ENCODE data around the gene PRAC2.
A peak's percentile ranks its signal among the peaks of the same experiment; 100 is the strongest.

The PRAC2 gene

DNA sequence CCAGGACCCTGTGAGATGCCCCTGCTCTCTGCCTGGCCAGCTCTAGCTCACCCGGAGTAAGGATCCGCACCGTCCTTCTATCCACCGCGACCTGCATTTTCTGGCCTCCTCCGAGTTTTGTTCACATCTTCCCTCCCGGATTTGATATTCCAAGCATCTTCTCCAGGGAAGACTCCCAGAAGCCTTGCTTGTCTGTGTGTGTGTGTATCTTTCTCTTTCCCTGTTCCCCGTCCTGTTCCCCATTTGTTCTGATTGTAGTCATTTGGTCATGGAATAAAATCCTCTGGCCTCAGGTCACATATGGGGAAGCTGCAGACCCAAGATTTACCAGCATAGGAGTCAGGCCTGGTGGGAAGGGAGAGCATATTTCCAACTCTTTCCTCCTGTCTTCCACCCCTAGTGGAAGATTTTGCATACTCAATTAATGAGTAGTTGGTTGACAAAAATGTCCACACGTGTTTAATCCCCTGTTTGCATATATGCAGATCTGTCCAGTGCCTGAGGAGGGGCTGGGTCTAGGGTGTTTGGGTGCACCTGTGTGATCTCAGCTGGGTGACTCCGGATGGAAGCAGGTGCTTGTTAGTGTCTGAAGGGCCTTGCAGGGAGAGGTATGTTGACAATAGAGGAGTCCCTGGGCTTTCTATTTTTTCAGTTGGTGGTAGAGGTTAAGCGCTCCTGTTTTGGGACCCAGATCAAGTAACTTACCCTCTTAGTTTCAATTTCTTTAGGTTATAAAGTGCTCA, 2.5 kb upstream of the PRAC2 start:
- no peak for DNase-seq

DNA sequence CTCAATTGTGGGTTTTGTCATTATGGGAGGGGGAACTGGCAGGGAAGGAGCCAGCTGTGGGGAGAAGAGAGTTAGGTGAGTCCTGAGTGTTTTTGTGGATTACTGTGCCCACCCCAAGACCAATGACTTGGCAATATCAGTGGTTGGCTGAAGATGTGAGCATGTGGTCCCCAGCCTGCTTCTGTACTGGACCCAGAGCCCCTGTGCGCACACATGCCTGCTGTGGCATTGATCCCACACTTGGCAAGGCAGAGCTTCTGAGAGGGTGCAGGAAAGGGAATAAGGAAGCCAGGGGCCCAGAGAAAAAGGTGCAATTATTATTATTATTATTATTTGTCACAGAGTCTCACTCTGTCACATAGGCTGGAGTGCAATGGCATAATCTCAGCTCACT, 2.0 kb upstream of the PRAC2 start:
- DNase-seq: no peak

DNA sequence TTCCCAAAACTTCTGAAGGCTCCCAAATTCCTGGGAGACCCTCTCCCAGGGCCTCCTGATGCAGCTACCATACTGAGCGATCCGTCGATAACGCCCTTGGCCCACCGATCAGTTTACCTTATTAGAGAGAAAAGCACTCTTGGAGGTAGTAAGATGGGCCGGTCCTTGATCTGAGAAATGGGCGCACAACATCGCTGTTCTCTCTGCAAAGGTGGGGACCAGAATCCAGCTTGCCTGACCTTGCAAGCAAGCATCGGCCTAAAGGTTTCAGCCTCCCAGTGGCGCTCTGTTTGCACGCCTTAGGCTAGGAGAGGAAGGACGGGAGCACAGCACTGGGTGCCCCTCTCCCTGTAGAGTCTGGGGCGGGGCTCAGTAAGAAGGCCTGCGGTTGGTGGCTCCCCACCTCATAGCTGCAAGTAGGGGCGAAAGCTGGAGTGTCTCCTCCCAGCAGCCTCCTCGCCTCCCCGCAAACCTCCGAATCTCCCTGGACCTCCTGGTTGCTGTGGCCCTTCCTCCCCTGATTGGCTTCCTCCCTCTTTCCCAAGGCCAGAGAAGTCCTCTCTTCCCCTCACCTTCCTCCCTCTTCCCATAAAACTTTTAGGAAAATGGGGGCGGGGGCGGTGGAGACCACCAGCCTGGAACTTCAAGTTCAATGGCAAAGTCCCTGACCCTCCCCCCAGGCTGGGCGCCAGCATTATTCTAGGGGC, 631 bp upstream of the PRAC2 start, which contains the start of gene PRAC1:
Gene PRAC1, minus strand, starts transcription at position 318 of the 707 bp plus-strand sequence. Its CDS starts 126 bp downstream, at position 192.
- DNase-seq: no peak

DNA sequence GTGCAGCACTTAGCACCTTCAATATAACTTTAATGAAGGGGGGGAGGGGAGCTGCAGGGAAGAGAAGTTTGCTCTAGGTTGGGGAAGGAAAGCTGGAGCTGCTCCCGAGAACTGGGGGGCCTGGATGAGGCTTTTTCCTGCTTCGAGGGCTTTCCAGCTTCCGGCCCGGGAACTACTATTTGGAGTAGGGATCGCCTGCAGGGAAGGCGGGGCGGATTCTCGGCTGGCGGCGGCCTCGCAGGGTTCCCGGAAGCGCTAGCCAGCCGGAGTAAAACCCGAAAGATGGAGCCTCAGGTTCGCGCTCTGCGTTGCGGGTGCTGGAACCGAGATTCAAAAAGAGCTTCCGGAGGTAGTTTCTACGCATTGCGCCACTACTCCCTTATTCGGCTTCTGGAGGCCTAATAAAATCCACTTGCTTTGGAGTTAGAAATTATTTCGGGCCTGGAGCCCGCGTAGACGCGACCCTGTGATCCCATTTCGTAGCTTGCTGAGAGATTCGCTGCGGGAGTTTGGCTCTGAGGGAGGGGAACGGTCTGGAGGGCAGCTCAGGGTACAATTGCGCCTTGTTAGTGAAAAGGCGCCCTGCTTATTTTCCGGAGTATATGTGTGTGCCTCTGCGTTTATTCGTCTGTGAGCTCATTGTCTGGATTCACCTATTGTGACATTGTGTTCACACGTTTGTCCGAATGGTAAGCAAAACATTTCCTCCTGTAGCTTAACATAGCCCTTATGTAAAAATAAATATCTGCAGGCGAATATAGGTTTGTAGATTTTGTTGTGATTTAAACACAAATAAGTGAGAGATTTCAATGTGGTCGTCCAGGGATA, 652 bp downstream of the PRAC2 start:
- no peak for DNase-seq

DNA sequence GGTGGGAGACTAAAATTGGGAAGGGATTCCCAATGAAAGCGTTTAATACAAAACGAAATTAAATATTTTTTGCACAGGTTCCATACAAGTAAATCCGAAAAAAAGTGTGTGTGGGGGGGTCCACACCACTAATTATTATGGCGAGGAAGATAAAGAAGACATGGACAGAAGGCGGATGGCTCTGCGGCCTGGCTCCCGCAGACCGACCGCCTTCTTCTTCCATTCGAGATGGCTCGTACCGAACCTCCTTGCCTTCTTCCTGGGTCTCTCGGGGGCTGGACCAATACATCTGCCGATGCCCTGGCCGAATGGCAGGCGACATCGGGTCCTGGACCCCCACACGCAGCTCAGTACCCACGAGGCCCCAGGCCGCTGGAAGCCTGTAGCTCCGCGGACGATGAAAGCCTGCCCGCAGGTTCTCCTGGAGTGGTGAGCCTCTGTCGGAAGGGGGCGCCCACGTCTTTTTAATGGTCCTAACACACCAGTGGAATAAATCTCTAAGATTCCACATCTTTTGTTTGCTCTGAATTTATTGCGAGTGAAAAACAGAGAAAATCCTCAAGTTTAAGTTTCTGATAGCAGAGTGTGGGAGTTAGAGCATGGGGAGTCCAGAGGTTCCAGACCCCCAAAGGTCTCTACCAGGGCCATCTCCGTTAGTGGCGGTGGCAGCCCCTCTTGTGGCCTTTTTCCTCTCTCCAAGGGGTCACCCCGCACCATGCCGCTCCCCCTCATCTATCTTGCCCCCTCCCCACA, 1.4 kb downstream of the PRAC2 start:
- peak; percentile 74 to 80 for DNase-seq

- no peak for DNase-seq
These were observed 2.0 kb downstream of the PRAC2 start for GRCh38 chr17:48725004-48725287.

- no peak for DNase-seq
These were observed 2.5 kb downstream of the PRAC2 start for GRCh38 chr17:48725288-48726064.

- no peak for DNase-seq
These were observed 3.3 kb downstream of the PRAC2 start for GRCh38 chr17:48726114-48726915.

DNA sequence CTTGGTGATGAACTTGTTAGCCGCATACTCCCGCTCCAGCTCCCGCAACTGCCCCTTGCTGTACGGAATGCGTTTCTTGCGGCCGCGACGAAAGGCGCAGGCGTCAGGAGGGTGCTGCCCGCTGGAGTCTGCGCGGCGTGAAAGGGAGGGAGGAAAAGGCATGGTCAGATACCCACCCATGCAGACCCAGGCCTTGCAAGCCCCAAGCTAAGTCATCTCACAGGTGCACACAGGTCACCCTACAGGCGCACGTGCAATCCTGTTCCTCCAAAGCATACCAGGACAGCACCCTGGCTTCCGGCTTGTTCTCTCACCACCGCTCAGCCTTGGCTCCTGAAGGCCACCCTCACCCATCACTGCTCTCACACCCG, 3.9 kb downstream of the PRAC2 start:
- DNase-seq: no peak

- no peak for DNase-seq
These were observed 4.6 kb downstream of the PRAC2 start for GRCh38 chr17:48727415-48728175.

- DNase-seq: peak; percentile 22 to 25
These were observed 5.5 kb downstream of the PRAC2 start, which contains the start of gene HOXB13 for GRCh38 chr17:48728232-48729231. TSS of gene HOXB13 (minus strand) at chr17:48728750. CDS start at chr17:48728593, 157 bp downstream.

DNA sequence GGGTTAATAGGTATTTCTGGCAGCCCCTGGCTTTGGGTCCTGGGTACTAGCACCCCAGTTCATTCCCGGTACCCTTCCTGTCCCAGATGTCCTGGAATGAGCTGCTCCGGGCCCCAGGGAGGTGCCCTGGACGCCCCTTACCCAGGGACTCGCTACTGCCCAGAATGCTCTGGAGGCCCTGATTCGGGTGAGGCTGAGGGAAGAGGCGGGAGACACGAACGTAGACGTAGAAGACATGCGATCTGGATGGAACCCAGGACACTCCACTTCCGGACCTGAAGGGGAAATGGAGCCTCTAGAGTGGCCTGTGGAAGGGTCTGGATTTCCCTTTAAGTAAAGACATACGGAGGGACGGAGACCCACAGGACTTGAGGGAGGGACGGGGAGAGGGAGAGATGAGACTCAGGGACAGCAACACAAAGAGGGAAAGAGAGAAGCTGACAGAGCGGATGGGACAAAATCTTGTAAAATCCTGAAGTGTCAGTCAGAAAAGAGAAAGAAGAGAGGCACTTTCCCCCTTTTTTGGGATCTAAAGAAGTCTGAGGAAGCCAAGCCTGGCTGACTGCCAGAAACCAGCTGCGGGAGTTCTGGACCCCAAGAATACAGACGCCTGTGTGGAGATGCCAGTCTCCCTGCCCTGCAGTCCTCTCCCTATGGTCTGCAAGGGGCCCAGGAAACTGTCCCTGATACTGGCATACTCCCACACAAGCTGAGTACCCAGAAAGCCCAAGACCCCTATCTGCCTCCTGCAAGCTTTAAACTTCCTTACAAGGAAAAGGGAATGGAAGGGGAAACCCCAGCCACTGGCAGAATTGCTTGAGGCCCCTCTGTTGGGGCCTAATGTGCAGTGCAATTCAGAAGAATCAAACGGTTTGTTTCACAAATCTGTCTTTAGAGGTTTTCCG, 6.6 kb downstream of the PRAC2 start:
- DNase-seq: no peak

DNA sequence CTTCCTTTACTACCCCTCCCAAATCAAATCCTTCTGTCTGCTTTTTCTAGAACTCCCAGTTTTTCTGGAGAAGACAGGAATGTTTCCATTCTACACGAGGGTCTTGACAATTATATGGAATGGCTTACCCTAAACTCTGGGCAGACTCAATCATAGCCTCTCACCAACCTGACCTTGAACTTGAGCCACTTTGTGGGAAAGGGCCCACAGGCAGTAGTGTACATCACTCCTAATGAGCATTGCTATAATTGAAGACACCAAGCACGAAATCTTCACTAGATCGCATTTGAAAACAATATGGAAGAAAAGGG, 7.2 kb downstream of the PRAC2 start:
- no peak for DNase-seq

GRCh38 chr17:48731355-48731754, 8.4 kb downstream of the PRAC2 start:
- no peak for DNase-seq

DNA sequence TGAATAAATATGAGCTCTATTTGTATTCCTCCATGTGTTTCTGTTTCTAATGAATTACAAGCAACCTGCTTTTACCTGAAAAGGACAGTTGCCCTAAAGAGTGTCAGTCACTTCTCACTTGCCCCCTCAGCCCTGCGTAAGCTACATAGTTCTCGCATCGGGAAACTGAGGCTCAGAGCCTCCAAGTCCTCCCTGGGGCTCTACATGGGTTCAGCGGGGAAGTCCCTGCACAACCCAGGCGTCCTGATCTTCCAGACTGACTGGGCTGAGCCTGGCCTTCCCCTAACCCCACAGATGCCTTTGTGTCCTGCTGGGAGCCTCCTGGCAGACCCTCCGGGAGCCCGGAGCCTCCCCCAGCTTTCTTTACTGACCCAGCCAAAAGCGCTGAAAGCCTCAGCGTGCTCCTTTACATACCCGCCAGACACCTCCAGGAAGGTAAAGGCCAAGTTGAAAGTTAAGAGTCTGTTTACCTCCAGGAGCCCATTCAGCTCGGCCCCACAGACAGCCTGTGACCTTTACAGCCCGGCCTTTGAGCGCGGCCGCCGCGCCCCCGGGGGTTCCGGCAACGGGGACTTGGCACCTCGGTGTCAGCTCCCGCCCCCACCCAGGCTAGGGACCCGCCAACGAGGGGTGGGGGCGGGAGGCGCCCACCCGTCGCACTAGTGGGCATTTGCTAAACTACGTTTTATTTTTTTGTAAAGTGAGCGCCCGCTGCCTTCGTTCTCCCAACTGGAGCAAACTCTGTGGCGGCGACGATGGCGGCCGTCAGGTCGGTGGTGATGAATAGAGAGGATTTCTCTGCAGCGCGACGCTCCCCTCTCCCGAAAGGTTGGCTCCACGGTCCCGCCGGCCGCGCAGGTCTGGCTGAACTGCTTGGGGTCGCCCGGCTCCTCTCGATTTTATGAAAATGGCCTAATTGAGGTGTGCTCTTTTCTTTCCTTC, 10.0 kb downstream of the PRAC2 start:
- no peak for DNase-seq

- no peak for DNase-seq
These were observed 10.8 kb downstream of the PRAC2 start for GRCh38 chr17:48733632-48734328.

Measured in activated CD4-positive, alpha-beta T cell treated with anti-CD3 and anti-CD28 coated beads for 4 hours (primary cell).